GM19193 (cell line): Measurements from ENCODE around the gene TBC1D1.

Experiments used
- POLR2A ChIP-seq: IDR thresholded peaks from 4 replicates; pipeline ENCODE4 v1.6.1; 2011; ENCODE audit not compliant: insufficient read depth, insufficient read length; ENCODE audit errors: extremely low read depth

TBC1D1 gene

GRCh38 chr4:38132107-38132673, 241.3 kb downstream of the TBC1D1 start:
- peak; percentile 23 for TF ChIP-seq POLR2A

- TF ChIP-seq POLR2A: no peak
Measured at GRCh38 chr4:38132843-38133662, 242.2 kb downstream of the TBC1D1 start.

GRCh38 chr4:38133711-38134480, 243.0 kb downstream of the TBC1D1 start:
- TF ChIP-seq POLR2A: no peak

GRCh38 chr4:38135201-38135600, 244.3 kb downstream of the TBC1D1 start:
- no peak for TF ChIP-seq POLR2A

- no peak for TF ChIP-seq POLR2A
Measured at GRCh38 chr4:38136604-38137003, 245.7 kb downstream of the TBC1D1 start.

GRCh38 chr4:38137080-38137479, 246.2 kb downstream of the TBC1D1 start:
- no peak for TF ChIP-seq POLR2A

GRCh38 chr4:38138363-38138762, 247.5 kb downstream of the TBC1D1 start:
- no peak for TF ChIP-seq POLR2A

GRCh38 chr4:38139187-38139586, 248.3 kb downstream of the TBC1D1 start:
- TF ChIP-seq POLR2A: no peak

- TF ChIP-seq POLR2A: no peak
Measured at GRCh38 chr4:38140643-38141203, 249.8 kb downstream of the TBC1D1 start.

- no peak for TF ChIP-seq POLR2A
Measured at GRCh38 chr4:38141808-38142500, 251.1 kb downstream of the TBC1D1 start.

- TF ChIP-seq POLR2A: no peak
Measured at GRCh38 chr4:38144031-38144430, 253.1 kb downstream of the TBC1D1 start.

- TF ChIP-seq POLR2A: no peak
Measured at GRCh38 chr4:38145033-38145678, 254.3 kb downstream of the TBC1D1 start.

- no peak for TF ChIP-seq POLR2A
Measured at GRCh38 chr4:38145741-38146140, 254.9 kb downstream of the TBC1D1 start.

- TF ChIP-seq POLR2A: no peak
Measured at GRCh38 chr4:38146383-38146782, 255.5 kb downstream of the TBC1D1 start.
